Hepatocyte (in vitro differentiated cells): ENCODE measurements around the gene HBG1.

Experiments
- CTCF ChIP-seq: fragments of 200-600 bp; sonication (generic); IDR thresholded peaks from 2 replicates; pipeline ENCODE4 v1.5.1; 2016; ENCODE audit warnings: antibody characterized with exemption, mild to moderate bottlenecking; ENCODE audit not compliant: poor library complexity
- EZH2 ChIP-seq: fragments of 200-600 bp; sonication (generic); IDR thresholded peaks from 2 replicates; pipeline ENCODE4 v1.6.1; 2016; ENCODE audit warnings: antibody characterized with exemption, mild to moderate bottlenecking, borderline replicate concordance
- EZH2phosphoT487 ChIP-seq: fragments of 200-600 bp; sonication (generic); IDR thresholded peaks from one replicate; pipeline ENCODE4 v1.6.1; 2018; ENCODE audit warnings: antibody characterized with exemption, mild to moderate bottlenecking, low read depth, moderate library complexity; ENCODE audit not compliant: unreplicated experiment, severe bottlenecking

DNA sequence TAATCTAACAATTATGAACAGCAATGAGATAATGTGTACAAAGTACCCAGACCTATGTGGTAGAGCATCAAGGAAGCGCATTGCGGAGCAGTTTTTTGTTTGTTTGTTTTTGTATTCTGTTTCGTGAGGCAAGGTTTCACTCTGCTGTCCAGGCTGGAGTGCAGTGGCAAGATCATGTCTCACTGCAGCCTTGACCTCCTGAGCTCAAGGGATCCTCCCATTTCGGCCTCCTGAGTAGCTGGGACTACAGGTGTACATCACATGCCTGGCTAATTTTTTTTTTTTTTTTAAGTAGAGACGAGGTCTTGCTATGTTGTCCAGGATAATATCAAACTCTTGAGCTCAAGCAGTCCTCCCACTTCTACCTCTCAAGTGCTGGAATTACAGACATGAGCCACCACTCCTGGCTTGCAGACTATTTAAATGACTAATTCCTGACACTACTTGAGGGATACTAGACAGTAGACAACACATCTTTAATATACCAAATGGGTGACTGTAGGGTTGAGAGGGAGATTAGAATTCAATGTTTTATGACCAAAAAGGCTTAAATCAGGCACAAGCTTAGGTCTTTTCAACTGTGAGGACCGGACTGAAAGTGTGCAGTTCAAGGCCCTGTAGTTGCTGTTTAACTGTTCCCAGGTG is 39.4 kb upstream of the HBG1 start:
- TF ChIP-seq CTCF (no peak), EZH2phosphoT487 (no peak), EZH2 (no peak)
